CD4-positive, alpha-beta T cell treated with Interleukin-4 for 4 hours (primary cell): ENCODE data around the gene MAGI2.
"Not testable (repeated sequence)": the region's sequence is repeated elsewhere in the genome, so short reads cannot be mapped to it uniquely, and the experiment has no call there.

Source experiments
- DNase-seq: peaks from one replicate; pipeline ENCODE4 v3.0.0-alpha.2; 2020

The MAGI2 gene

GRCh38 chr7:78383096-78383880, 1070.2 kb downstream of the MAGI2 start:
- no peak for DNase-seq

GRCh38 chr7:78379148-78379547, 1074.3 kb downstream of the MAGI2 start:
- DNase-seq = no peak

- DNase-seq = no peak
Measured at GRCh38 chr7:78377532-78377931, 1075.9 kb downstream of the MAGI2 start.

- no peak for DNase-seq
Measured at GRCh38 chr7:78370936-78371335, 1082.5 kb downstream of the MAGI2 start.

- DNase-seq = no peak
Measured at GRCh38 chr7:78368771-78369170, 1084.7 kb downstream of the MAGI2 start.

GRCh38 chr7:78367280-78367773, 1086.1 kb downstream of the MAGI2 start:
- no peak for DNase-seq

- DNase-seq = no peak
Measured at GRCh38 chr7:78363866-78364265, 1089.6 kb downstream of the MAGI2 start.

- DNase-seq = no peak
Measured at GRCh38 chr7:78359836-78360235, 1093.6 kb downstream of the MAGI2 start.

- no peak for DNase-seq
Measured at GRCh38 chr7:78357709-78358108, 1095.8 kb downstream of the MAGI2 start.

- no peak for DNase-seq
Measured at GRCh38 chr7:78355834-78356233, 1097.6 kb downstream of the MAGI2 start.

- no peak for DNase-seq
Measured at GRCh38 chr7:78350926-78351325, 1102.5 kb downstream of the MAGI2 start.

- DNase-seq = no peak
Measured at GRCh38 chr7:78350391-78350790, 1103.1 kb downstream of the MAGI2 start.

- no peak for DNase-seq
Measured at GRCh38 chr7:78346827-78347226, 1106.6 kb downstream of the MAGI2 start.

GRCh38 chr7:78345979-78346378, 1107.5 kb downstream of the MAGI2 start:
- DNase-seq = no peak

- DNase-seq = no peak
Measured at GRCh38 chr7:78345293-78345911, 1108.1 kb downstream of the MAGI2 start.

GRCh38 chr7:78334426-78334825, 1119.0 kb downstream of the MAGI2 start:
- no peak for DNase-seq

GRCh38 chr7:78333530-78334425, 1119.7 kb downstream of the MAGI2 start:
- DNase-seq = no peak

- DNase-seq = no peak
Measured at GRCh38 chr7:78329001-78329655, 1124.3 kb downstream of the MAGI2 start.

GRCh38 chr7:78327718-78328117, 1125.7 kb downstream of the MAGI2 start:
- DNase-seq = no peak

- DNase-seq = no peak
Measured at GRCh38 chr7:78326876-78327275, 1126.6 kb downstream of the MAGI2 start.

- DNase-seq = no peak
Measured at GRCh38 chr7:78326189-78326588, 1127.3 kb downstream of the MAGI2 start.

GRCh38 chr7:78323118-78323517, 1130.3 kb downstream of the MAGI2 start:
- no peak for DNase-seq

GRCh38 chr7:78322231-78322630, 1131.2 kb downstream of the MAGI2 start:
- not testable (repeated sequence) for DNase-seq
